ENCODE results near the gene RAP1GAP.

GRCh38 chr1:21703318-21703963 lies 34.3 kb upstream of the RAP1GAP start:
- peak in 2 of 3 experiments; percentile 26 to 41 for TF ChIP-seq CTCF (IDR thresholded peaks at IDR 0.05)
- TF ChIP-seq POLR2A (IDR thresholded peaks at IDR 0.05): no peak
